H1 (cell line): ENCODE data around the gene SLC23A2. TPM values are rescaled to one million over a fixed set of nuclear protein-coding genes. Genes with fewer than 3 reads are reported as not detected.

Experiments used
- CTCF ChIA-PET: fragments of 300-600 bp; sonication (Branson Sonifier 250); formaldehyde crosslinking; loops from one replicate; lab custom pipeline; 2021; ENCODE audit not compliant: partially characterized antibody; lab: Charles Lee
- POLR2A ChIA-PET: fragments of 300-600 bp; sonication (Branson Sonifier 250); formaldehyde crosslinking; loops from one replicate; lab custom pipeline; 2021; ENCODE audit warnings: inconsistent platforms; ENCODE audit not compliant: partially characterized antibody; lab: Charles Lee
- DNase-seq, 2 experiments: peaks; one replicate each; pipeline versions ENCODE4 v3.0.0 to v3.0.0-alpha.2; 2010 to 2022; ENCODE audit warnings: low spot score in 2 of 2, low read depth in 1 of 2, mixed read lengths in 1 of 2
- FAIRE-seq: peaks from 2 replicates; lab custom pipeline; 2011; peaks lifted over from hg19 to GRCh38; lab: Jason Lieb, UNC
- H2AFZ ChIP-seq: 2 replicates; pipeline ENCODE4 v1.8.1; 2012; ENCODE audit warnings: low read length, inconsistent platforms
- H2AK5ac ChIP-seq: 2 replicates; pipeline ENCODE4 v1.6.1; 2013; ENCODE audit warnings: low read depth, low read length
- H2BK120ac ChIP-seq: replicated peaks from 2 replicates; pipeline ENCODE3; 2013; ENCODE audit warnings: low read depth, low read length, inconsistent platforms
- H2BK12ac ChIP-seq: 2 replicates; pipeline ENCODE4 v1.6.1; 2013; ENCODE audit warnings: low read depth, low read length
- H2BK15ac ChIP-seq: 2 replicates; pipeline ENCODE4 v1.6.1; 2013; ENCODE audit warnings: low read length
- H2BK20ac ChIP-seq: 2 replicates; pipeline ENCODE4 v1.6.1; 2013; ENCODE audit warnings: low read length
- H2BK5ac ChIP-seq: 2 replicates; pipeline ENCODE4 v1.6.1; 2013; ENCODE audit warnings: low read depth, low read length
- H3K14ac ChIP-seq: 2 replicates; pipeline ENCODE4 v1.6.1; 2013; ENCODE audit warnings: inconsistent platforms; ENCODE audit not compliant: insufficient read length
- H3K18ac ChIP-seq: 2 replicates; pipeline ENCODE4 v1.6.1; 2013; ENCODE audit warnings: low read length; ENCODE audit errors: extremely low read depth
- H3K23ac ChIP-seq: 2 replicates; pipeline ENCODE4 v1.6.1; 2013; ENCODE audit warnings: inconsistent platforms; ENCODE audit not compliant: insufficient read length
- H3K23me2 ChIP-seq: 2 replicates; pipeline ENCODE4 v1.6.1; 2013; ENCODE audit warnings: low read depth, low read length
- H3K27ac ChIP-seq: 2 replicates; pipeline ENCODE4 v1.6.1; 2011; ENCODE audit warnings: low read depth, low read length, inconsistent platforms
- H3K27me3 ChIP-seq, 4 experiments: replicated peaks in 1 of 4; 1 replicate in 1 of 4; 2 replicates in 3 of 4; pipeline versions ENCODE4 v1.6.1 to v1.8.1; 2011 to 2013; ENCODE audit warnings: low read length in 3 of 4, mild to moderate bottlenecking in 3 of 4, inconsistent platforms in 2 of 4, mixed read lengths in 2 of 4, moderate library complexity in 1 of 4; ENCODE audit not compliant: control insufficient read depth in 3 of 4, insufficient read depth in 3 of 4; ENCODE audit errors: extremely low read depth in 1 of 4
- H3K36me3 ChIP-seq, 4 experiments: 2 replicates each; pipeline versions ENCODE4 v1.6.1 to v1.8.1; 2011 to 2013; ENCODE audit warnings: mild to moderate bottlenecking in 4 of 4, low read length in 3 of 4, moderate library complexity in 2 of 4, control low read depth in 1 of 4, inconsistent platforms in 1 of 4; ENCODE audit not compliant: insufficient read depth in 4 of 4, control insufficient read depth in 2 of 4
- H3K4ac ChIP-seq: replicated peaks from 2 replicates; pipeline ENCODE3; 2013; ENCODE audit warnings: low read length, low read depth, mixed read lengths, inconsistent platforms; ENCODE audit not compliant: insufficient read length
- H3K4me1 ChIP-seq, 4 experiments: replicated peaks in 1 of 4; 1 replicate in 1 of 4; 2 replicates in 3 of 4; pipeline versions ENCODE4 v1.6.1 to v1.8.1; 2011 to 2013; ENCODE audit warnings: low read length in 3 of 4, inconsistent platforms in 2 of 4, mixed read lengths in 1 of 4; ENCODE audit not compliant: insufficient read depth in 4 of 4, control insufficient read depth in 3 of 4
- H3K4me2 ChIP-seq, 2 experiments: 2 replicates each; pipeline versions ENCODE4 v1.6.1 to v1.8.1; 2011 to 2013; ENCODE audit warnings: low read depth in 2 of 2, low read length in 2 of 2, control low read depth in 1 of 2, inconsistent platforms in 1 of 2, mild to moderate bottlenecking in 1 of 2; ENCODE audit not compliant: insufficient read depth in 1 of 2
- H3K4me3 ChIP-seq, 4 experiments: fragments of 200-600, 300-600 bp in 1 of 4; sonication (generic), shearing (Covaris generic), sonication (Bioruptor Twin) in 1 of 4; 2 replicates each; pipeline versions ENCODE4 v1.5.1 to v1.8.1; 2011 to 2016; ENCODE audit warnings: low read length in 4 of 4, low read depth in 3 of 4, control low read depth in 2 of 4, inconsistent platforms in 2 of 4, mild to moderate bottlenecking in 2 of 4, mixed read lengths in 1 of 4, moderate library complexity in 1 of 4; ENCODE audit not compliant: insufficient read depth in 2 of 4; ENCODE audit errors: extremely low read depth in 1 of 4
- H3K56ac ChIP-seq: replicated peaks from 2 replicates; pipeline ENCODE3; 2013; ENCODE audit warnings: low read depth, mild to moderate bottlenecking, mixed read lengths, low read length, inconsistent platforms; ENCODE audit not compliant: insufficient read length
- H3K79me1 ChIP-seq: 2 replicates; pipeline ENCODE4 v1.6.1; 2013; ENCODE audit warnings: low read depth, low read length, control low read depth
- H3K79me2 ChIP-seq, 2 experiments: 2 replicates each; pipeline versions ENCODE4 v1.6.1 to v1.8.1; 2012 to 2013; ENCODE audit warnings: low read length in 2 of 2, mild to moderate bottlenecking in 2 of 2, inconsistent platforms in 1 of 2; ENCODE audit not compliant: insufficient read depth in 2 of 2, control insufficient read depth in 1 of 2
- H3K9ac ChIP-seq, 4 experiments: replicated peaks in 1 of 4; 1 replicate in 1 of 4; 2 replicates in 3 of 4; pipeline versions ENCODE4 v1.6.1 to v1.8.1; 2011 to 2013; ENCODE audit warnings: low read depth in 3 of 4, low read length in 3 of 4, control low read depth in 2 of 4, mild to moderate bottlenecking in 2 of 4, moderate library complexity in 2 of 4, inconsistent platforms in 1 of 4; ENCODE audit errors: extremely low read depth in 1 of 4
- H3K9me3 ChIP-seq, 2 experiments: 2 replicates each; pipeline versions ENCODE4 v1.6.1 to v1.8.1; 2012 to 2013; ENCODE audit warnings: mild to moderate bottlenecking in 2 of 2, moderate library complexity in 2 of 2, control low read depth in 1 of 2, inconsistent platforms in 1 of 2, low read depth in 1 of 2, low read length in 1 of 2, mixed read lengths in 1 of 2; ENCODE audit not compliant: insufficient read depth in 2 of 2
- H4K20me1 ChIP-seq, 2 experiments: replicated peaks in 1 of 2; 2 replicates each; pipeline versions ENCODE3 to v1.8.1; 2011 to 2013; ENCODE audit warnings: inconsistent platforms in 2 of 2, low read length in 2 of 2, mild to moderate bottlenecking in 1 of 2; ENCODE audit not compliant: insufficient read depth in 2 of 2, control insufficient read depth in 1 of 2
- H4K5ac ChIP-seq: 2 replicates; pipeline ENCODE4 v1.6.1; 2013; ENCODE audit warnings: low read length, low read depth, mixed read lengths, inconsistent platforms; ENCODE audit not compliant: insufficient read length
- H4K8ac ChIP-seq: 2 replicates; pipeline ENCODE4 v1.8.0; 2013; ENCODE audit warnings: mild to moderate bottlenecking, moderate library complexity, low read length, inconsistent platforms; ENCODE audit not compliant: insufficient read depth; ENCODE audit errors: extremely low read depth
- H4K91ac ChIP-seq: replicated peaks from 2 replicates; pipeline ENCODE3; 2013; ENCODE audit warnings: low read length, mixed read lengths, inconsistent platforms; ENCODE audit not compliant: insufficient read length
- CBX5 ChIP-seq: fragments of 300-800, 300-1000 bp; sonication (generic); IDR thresholded peaks from 2 replicates; pipeline ENCODE4 v1.7.1; 2016; ENCODE audit warnings: antibody characterized with exemption, low read length, low read depth
- MAFK ChIP-seq: IDR thresholded peaks from 2 replicates; pipeline ENCODE4 v1.6.1; 2012; ENCODE audit warnings: low read depth, mild to moderate bottlenecking, improper control_type of control experiment, low read length
- NANOG ChIP-seq: IDR thresholded peaks from 2 replicates; pipeline ENCODE4 v1.6.1; 2011; ENCODE audit warnings: low read length, low read depth, mild to moderate bottlenecking, inconsistent platforms; ENCODE audit not compliant: insufficient read depth, poor library complexity, severe bottlenecking
- NRF1 ChIP-seq: IDR thresholded peaks from 2 replicates; pipeline ENCODE4 v1.6.1; 2011; ENCODE audit warnings: mild to moderate bottlenecking, low read depth, low read length, improper control_type of control experiment
- PHF8 ChIP-seq: fragments of 200-600 bp; sonication (generic); conservative IDR thresholded peaks from 2 replicates; pipeline ENCODE4 v1.7.1; 2012; ENCODE audit warnings: low read depth, mild to moderate bottlenecking, inconsistent platforms, low read length, moderate library complexity
- POLR2AphosphoS5 ChIP-seq: IDR thresholded peaks from 2 replicates; pipeline ENCODE4 v1.6.1; 2011; ENCODE audit warnings: low read depth, low read length
- SIN3A ChIP-seq, 2 experiments: IDR thresholded peaks in 1 of 2; conservative IDR thresholded peaks in 1 of 2; 2 replicates each; pipeline ENCODE4 v1.6.1; 2011 to 2012; ENCODE audit warnings: low read length in 2 of 2, improper control_type of control experiment in 1 of 2, low read depth in 1 of 2, mild to moderate bottlenecking in 1 of 2
- SUZ12 ChIP-seq: fragments of 200-600 bp; sonication (generic); IDR thresholded peaks from 2 replicates; pipeline ENCODE4 v1.6.1; 2012; ENCODE audit warnings: mild to moderate bottlenecking, inconsistent platforms, low read length, moderate library complexity, mixed read lengths
- WGBS, 2 experiments: shearing (Covaris generic) in 1 of 2; methylation state at CpG; one replicate each; pipeline versions ENCODE4 v1.1.6 to v1.1.7; 2013 to 2015; ENCODE audit warnings: low lambda C conversion rate in 2 of 2, mixed read lengths in 2 of 2, inconsistent platforms in 1 of 2, low coverage in 1 of 2, missing lambda C conversion rate in 1 of 2; ENCODE audit not compliant: insufficient replicate concordance in 2 of 2, insufficient coverage in 1 of 2, insufficient read length in 1 of 2; ENCODE audit errors: extremely low coverage in 1 of 2, missing lambda C conversion rate in 1 of 2; 5-methylcytosine and 5-hydroxymethylcytosine counted together
- polyA plus RNA-seq, 7 experiments: library from polyadenylated mRNA; depleted of rRNA in 3 of 7; stranded (reverse) in 5 of 7; unstranded in 2 of 7; fragments of >200 nt in 5 of 7; fragments of 200-250 nt in 2 of 7; gene quantifications; 1 replicate in 5 of 7; 2 replicates in 1 of 7; 4 replicates in 1 of 7; pipeline versions ENCODE4 v1.2.1 to v1.2.3, GENCODE V29; 2011 to 2013; ENCODE audit warnings: missing spikeins in 2 of 7, mixed read lengths in 2 of 7
- total RNA-seq: library from RNA; stranded (reverse); fragmentation: NEBNext Ultra II Directional; extraction: Animal tissue kit (Norgen Biotek cat#: 25700); gene quantifications from 2 replicates; pipeline ENCODE4 v1.2.1, GENCODE V29; 2021

Gene SLC23A2
- total and polyA plus RNA-seq, 2 of the 8 experiments (the other 6 are each of a cell fraction or from before 2014, with no cell fraction given): 17.0 to 18.6 TPM

DNA sequence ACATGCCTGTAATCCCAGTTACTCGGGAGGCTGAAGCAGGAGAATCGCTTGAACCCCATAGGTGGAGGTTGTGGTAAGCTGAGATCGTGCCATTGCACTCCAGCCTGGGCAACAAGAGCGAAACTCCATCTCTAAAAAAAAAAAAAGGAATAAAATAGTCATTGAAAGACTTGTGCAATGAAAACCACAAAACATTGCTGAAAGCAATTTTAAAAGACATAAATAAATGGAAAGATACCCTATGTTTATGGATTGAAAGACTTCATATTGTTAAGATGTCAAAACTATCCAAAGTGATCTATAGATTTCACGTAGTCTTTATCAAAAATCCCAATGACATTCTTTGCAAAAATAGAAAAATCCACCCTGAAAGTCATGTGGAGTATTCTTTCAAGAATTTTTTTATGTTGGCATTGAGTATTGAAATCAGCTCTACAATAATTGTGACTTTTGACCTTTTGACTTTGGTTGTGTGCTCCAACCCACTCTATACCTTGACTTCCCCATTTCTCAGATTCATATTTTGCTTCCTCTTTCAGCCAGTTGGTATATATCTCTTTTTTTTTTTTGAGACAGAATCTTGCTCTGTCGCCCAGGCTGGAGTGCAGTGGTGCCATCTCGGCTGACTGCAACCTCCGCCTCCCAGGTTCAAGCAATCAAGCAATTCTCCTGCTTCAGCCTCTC lies 45.5 kb upstream of the SLC23A2 start:
- ChIA-PET POLR2A (no interaction called here), CTCF (interaction anchor here (0.6 to 2.2 kb wide), 3 partner anchors 10 to 54 kb away, joined by 3 to 7 read pairs (median 4); no protein-coding TSS in a partner anchor)
- Histone ChIP-seq H3K4me1 (no peaks in the 10 kb centered on the region), H3K27me3 (no peaks in the 10 kb centered on the region), H3K9me3 (no peaks in the 10 kb centered on the region), H3K23ac (no peak overlapping the region), H3K18ac (no peak overlapping the region), H2BK20ac (no peak overlapping the region), H3K4ac (no peak overlapping the region), H4K5ac (no peak overlapping the region), H3K79me2 (no peaks in the 10 kb centered on the region), H4K8ac (no peak overlapping the region), H2BK5ac (no peak overlapping the region), H2BK120ac (no peak overlapping the region), H3K79me1 (no peaks in the 10 kb centered on the region), H3K9ac (no peak overlapping the region), H3K56ac (no peak overlapping the region), H3K23me2 (no peaks in the 10 kb centered on the region), H3K27ac (no peak overlapping the region), H2BK15ac (no peak overlapping the region), H3K36me3 (no peaks in the 10 kb centered on the region), H3K4me3 (no peak overlapping the region), H2BK12ac (no peak overlapping the region), H3K14ac (no peak overlapping the region), H2AFZ (no peak overlapping the region), H2AK5ac (no peak overlapping the region), H4K91ac (no peak overlapping the region), H4K20me1 (no peaks in the 10 kb centered on the region), H3K4me2 (no peak overlapping the region)
- no peak for TF ChIP-seq SUZ12
- no peak for TF ChIP-seq MAFK
- no peak for TF ChIP-seq NRF1
- no peak for TF ChIP-seq PHF8
- no peak for TF ChIP-seq SIN3A (conservative IDR thresholded peaks at IDR 0.05 in 1 of 2, IDR thresholded peaks at IDR 0.05 in 1 of 2; ENCODE audit: low read depth in 1 of 2, low read length in 2 of 2)
- TF ChIP-seq NANOG: no peak
- TF ChIP-seq CBX5: no peak
- TF ChIP-seq POLR2AphosphoS5: no peak
- DNase-seq: no peak
- 91% methylated on average over 5 of the region's 8 CpGs; no CpG with 5 or more reads in 1 of the 2 experiments for WGBS, 2 experiments
- no peak for FAIRE-seq
